HepG2 (cell line): ENCODE data around the gene SV2A. TPM values are rescaled to one million over a fixed set of nuclear protein-coding genes. Genes with fewer than 3 reads are reported as not detected.

Source experiments
- ATAC-seq: fragments of 200-7000 bp; cut with Tn5 transposase; 3 replicates; pipeline ENCODE4 v1.9.1; 2020; ENCODE audit warnings: mild to moderate bottlenecking, moderate library complexity
- BruUV-seq: library from RNA; stranded (reverse); fragments of 400-500 nt; replicated peaks from 2 replicates; lab custom pipeline; 2021; lab: Mats Ljungman, UMichigan
- CTCF ChIA-PET: fragments of 300-600 bp; formaldehyde crosslinking; extraction: SDS; loops from one replicate; lab custom pipeline; 2021; ENCODE audit warnings: low total read pairs, inconsistent platforms, low intra/inter-chr PET ratio; lab: Yijun Ruan, JAX
- POLR2A ChIA-PET: fragments of 350-600 bp; sonication (Branson Sonifier 250); formaldehyde crosslinking; loops from one replicate; lab custom pipeline; 2020; ENCODE audit warnings: antibody characterized with exemption, inconsistent platforms; lab: Yijun Ruan, JAX
- DNase-seq: peaks from one replicate; pipeline ENCODE4 v3.0.0-alpha.2; 2015; ENCODE audit warnings: low spot score
- FAIRE-seq: peaks from 3 replicates; lab custom pipeline; 2011; peaks lifted over from hg19 to GRCh38; lab: Jason Lieb, UNC
- H2AFZ ChIP-seq: one replicate; pipeline ENCODE4 v1.6.1; 2011; ENCODE audit warnings: low read length, inconsistent platforms
- H3K27ac ChIP-seq: fragments of 300-600 bp; 3 replicates; pipeline ENCODE4 v1.8.0; 2011; ENCODE audit warnings: mixed run types, mild to moderate bottlenecking, mixed read lengths, low read length, inconsistent platforms; ENCODE audit not compliant: insufficient read depth; ENCODE audit errors: extremely low read length
- H3K27me3 ChIP-seq, 2 experiments: fragments of 200-600 bp in 1 of 2; 2 replicates in 1 of 2; 3 replicates in 1 of 2; pipeline versions ENCODE4 v1.6.0 to v1.8.0; 2011; ENCODE audit warnings: low read length in 2 of 2, mild to moderate bottlenecking in 2 of 2, moderate library complexity in 2 of 2, inconsistent platforms in 1 of 2; ENCODE audit not compliant: insufficient read depth in 2 of 2, control insufficient read depth in 1 of 2
- H3K36me3 ChIP-seq, 2 experiments: fragments of 200-600 bp in 1 of 2; replicated peaks in 1 of 2; 2 replicates in 1 of 2; 3 replicates in 1 of 2; pipeline versions ENCODE4 v1.5.1 to v1.8.0; 2011; ENCODE audit warnings: low read length in 2 of 2, inconsistent platforms in 1 of 2; ENCODE audit not compliant: insufficient read depth in 2 of 2, control insufficient read depth in 1 of 2
- H3K4me1 ChIP-seq: 2 replicates; pipeline ENCODE4 v1.5.1; 2012; ENCODE audit warnings: low read length, inconsistent platforms; ENCODE audit not compliant: insufficient read depth
- H3K4me2 ChIP-seq: 2 replicates; pipeline ENCODE4 v1.6.0; 2011; ENCODE audit warnings: low read depth, low read length, inconsistent platforms
- H3K4me3 ChIP-seq, 3 experiments: fragments of 200-600 bp in 1 of 3; sonication (generic), shearing (Covaris generic) in 1 of 3; replicated peaks in 1 of 3; 2 replicates each; pipeline ENCODE4 v1.5.1; 2011 to 2016; ENCODE audit warnings: low read length in 3 of 3, inconsistent platforms in 2 of 3, low read depth in 2 of 3, mild to moderate bottlenecking in 2 of 3, control low read depth in 1 of 3, mixed read lengths in 1 of 3; ENCODE audit not compliant: insufficient read depth in 1 of 3
- H3K79me2 ChIP-seq: one replicate; pipeline ENCODE4 v1.6.1; 2011; ENCODE audit warnings: low read length, inconsistent platforms; ENCODE audit not compliant: insufficient read depth
- H3K9ac ChIP-seq: 2 replicates; pipeline ENCODE4 v1.6.0; 2011; ENCODE audit warnings: mild to moderate bottlenecking, low read depth, low read length, inconsistent platforms; ENCODE audit not compliant: insufficient read depth
- H3K9me3 ChIP-seq: 2 replicates; pipeline ENCODE4 v1.5.1; 2012; ENCODE audit warnings: mild to moderate bottlenecking, low read length
- H4K20me1 ChIP-seq: 2 replicates; pipeline ENCODE4 v1.6.0; 2011; ENCODE audit warnings: inconsistent platforms, mild to moderate bottlenecking, low read length, moderate library complexity; ENCODE audit not compliant: insufficient read depth
- CREM ChIP-seq, 2 experiments: sonication (generic) in 1 of 2; formaldehyde crosslinking in 1 of 2; IDR thresholded peaks; 2 replicates each; pipeline versions ENCODE4 v1.4.0 to v1.6.1; 2016 to 2020; ENCODE audit warnings: antibody characterized with exemption in 1 of 2, mild to moderate bottlenecking in 1 of 2, missing genetic modification reagents in 1 of 2
- E2F1 ChIP-seq: sonication (generic); formaldehyde crosslinking; IDR thresholded peaks from 2 replicates; pipeline ENCODE4 v1.5.0; 2020; ENCODE audit warnings: missing genetic modification reagents
- JARID2 ChIP-seq: sonication (generic); formaldehyde crosslinking; IDR thresholded peaks from 2 replicates; pipeline ENCODE4 v1.8.1; 2023; ENCODE audit warnings: missing genetic modification reagents, inconsistent platforms; ENCODE audit not compliant: insufficient replicate concordance
- KDM3A ChIP-seq: IDR thresholded peaks from 2 replicates; pipeline ENCODE4 v1.6.1; 2018; ENCODE audit warnings: low read depth, missing compliant biosample characterization
- PBX3 ChIP-seq: sonication (generic); formaldehyde crosslinking; IDR thresholded peaks from 2 replicates; pipeline ENCODE4 v1.8.1; 2023; ENCODE audit warnings: missing genetic modification reagents, inconsistent platforms, borderline replicate concordance
- POLR2AphosphoS2 ChIP-seq: IDR thresholded peaks from 2 replicates; pipeline ENCODE4 v1.6.1; 2011; ENCODE audit warnings: low read depth, low read length, improper control_type of control experiment
- RBFOX2 ChIP-seq: fragments of 200-400 bp; formaldehyde crosslinking; IDR thresholded peaks from 2 replicates; pipeline ENCODE4 v1.6.1; 2017; ENCODE audit warnings: low read depth, mild to moderate bottlenecking, low read length
- SPEN ChIP-seq: sonication (generic); formaldehyde crosslinking; IDR thresholded peaks from 2 replicates; pipeline ENCODE4 v1.5.1; 2020; ENCODE audit warnings: low read depth, mild to moderate bottlenecking, missing genetic modification reagents
- WIZ ChIP-seq: sonication (generic); formaldehyde crosslinking; IDR thresholded peaks from 2 replicates; pipeline ENCODE4 v1.5.1; 2020; ENCODE audit warnings: mild to moderate bottlenecking, missing genetic modification reagents
- ZBTB25 ChIP-seq: IDR thresholded peaks from 2 replicates; pipeline ENCODE4 v1.6.1; 2018; ENCODE audit warnings: missing genetic modification reagents
- ZFP36L1 ChIP-seq: sonication (generic); formaldehyde crosslinking; IDR thresholded peaks from 2 replicates; pipeline ENCODE4 v1.8.0; 2022; ENCODE audit warnings: mild to moderate bottlenecking, missing genetic modification reagents, moderate library complexity
- ZFX ChIP-seq: sonication (generic); formaldehyde crosslinking; IDR thresholded peaks from 2 replicates; pipeline ENCODE4 v1.4.0; 2020; ENCODE audit warnings: mild to moderate bottlenecking, low read depth, missing genetic modification reagents, moderate library complexity
- ZNF264 ChIP-seq: sonication (generic); formaldehyde crosslinking; IDR thresholded peaks from 2 replicates; pipeline ENCODE4 v1.4.0; 2020; ENCODE audit warnings: missing genetic modification reagents
- ZNF670 ChIP-seq: sonication (generic); formaldehyde crosslinking; IDR thresholded peaks from 2 replicates; pipeline ENCODE4 v1.8.0; 2022; ENCODE audit warnings: mild to moderate bottlenecking, missing genetic modification reagents, borderline replicate concordance
- ZNF781 ChIP-seq: sonication (generic); formaldehyde crosslinking; IDR thresholded peaks from 2 replicates; pipeline ENCODE4 v1.5.1; 2020; ENCODE audit warnings: borderline replicate concordance, mild to moderate bottlenecking, missing genetic modification reagents; ENCODE audit errors: not compliant biosample characterization
- ZNF816 ChIP-seq: sonication (generic); formaldehyde crosslinking; IDR thresholded peaks from 2 replicates; pipeline ENCODE4 v1.8.0; 2022; ENCODE audit warnings: missing genetic modification reagents, mild to moderate bottlenecking, borderline replicate concordance
- WGBS: methylation state at CpG from one replicate; pipeline ENCODE4 v1.1.6; 2017; ENCODE audit warnings: low lambda C conversion rate; 5-methylcytosine and 5-hydroxymethylcytosine counted together
- in situ Hi-C: cut with HindIII; loops from 2 replicates; pipeline ENCODE4 v1.10.0; 2017; ENCODE audit warnings: low pct_unique_long_range_greater_than_20kb; ENCODE audit not compliant: extremely low pct_ligation_motif_present
- intact Hi-C: fragments of 100-400 bp; cut with micrococcal nuclease; formaldehyde crosslinking; loops from one replicate; pipeline ENCODE4 v1.10.0; 2022; ENCODE audit not compliant: unreplicated experiment
- polyA plus RNA-seq, 8 experiments: library from polyadenylated mRNA; depleted of rRNA in 3 of 8; stranded (reverse) in 7 of 8; unstranded in 1 of 8; fragments of >200 nt; fragmentation: Illumina TruSeq in 4 of 8; extraction: Trizol in 4 of 8; gene quantifications; 2 replicates each; pipeline versions ENCODE4 v1.2.1 to v1.2.3, GENCODE V29; 2011 to 2016; ENCODE audit warnings: low read depth in 4 of 8, missing spikeins in 1 of 8, mixed read lengths in 1 of 8; ENCODE audit not compliant: insufficient read depth in 1 of 8
- total RNA-seq, 5 experiments: library from RNA; depleted of rRNA; stranded (reverse); fragments of >200 nt; fragmentation: Illumina TruSeq; extraction: Trizol; gene quantifications; 2 replicates each; pipeline ENCODE4 v1.2.3, GENCODE V29; 2016; ENCODE audit warnings: low read depth in 1 of 5
- TF ChIP-seq, protein P1 (sequence below): sonication (generic); formaldehyde crosslinking; conservative IDR thresholded peaks from 2 replicates; pipeline ENCODE4 v1.4.0; 2020; ENCODE audit warnings: missing genetic modification reagents

Gene SV2A
- total and polyA plus RNA-seq, 2 of the 13 experiments (the other 11 are each of a cell fraction or from before 2014, with no cell fraction given): 0.84 to 1.9 TPM

DNA sequence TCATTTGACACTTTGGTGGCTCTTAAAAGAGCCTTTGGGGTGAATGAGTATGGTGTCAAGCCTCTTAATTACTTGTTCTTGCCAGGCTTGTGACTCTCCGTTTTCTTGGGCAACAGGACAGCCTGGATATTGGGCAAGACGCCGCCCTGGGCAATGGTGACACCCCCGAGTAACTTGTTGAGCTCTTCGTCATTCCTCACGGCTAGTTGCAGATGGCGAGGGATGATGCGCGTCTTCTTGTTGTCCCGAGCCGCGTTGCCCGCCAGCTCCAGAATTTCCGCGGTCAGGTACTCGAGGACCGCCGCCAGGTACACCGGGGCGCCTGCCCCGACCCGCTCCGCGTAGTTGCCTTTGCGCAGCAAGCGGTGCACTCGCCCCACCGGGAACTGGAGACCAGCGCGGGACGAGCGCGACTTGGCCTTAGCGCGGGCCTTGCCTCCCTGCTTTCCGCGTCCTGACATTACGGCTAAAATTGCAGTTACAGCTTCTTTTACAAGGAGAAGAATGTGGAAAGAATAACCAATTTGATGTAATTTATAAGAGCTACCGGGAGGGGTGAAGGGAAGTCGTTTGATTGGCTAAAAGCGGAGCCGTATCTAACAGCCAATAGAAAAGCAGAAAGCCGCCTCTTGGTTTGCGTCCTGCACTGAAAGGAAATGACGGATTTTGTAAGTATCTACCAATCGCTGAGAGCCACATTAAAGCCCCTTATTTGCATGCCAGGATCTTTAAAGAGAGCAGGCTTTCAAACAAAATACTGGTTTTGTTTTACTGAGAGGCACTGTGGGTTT is 30.0 kb downstream of the SV2A start:
- in situ Hi-C loops (no loop called here), intact Hi-C loops (loop anchor here (1.0 kb wide), 2 partner anchors 55 to 163 kb away; no protein-coding TSS in a partner anchor)
- Histone ChIP-seq H3K4me1 (peaks cover 36% of the 10 kb centered on the region), H3K36me3 (no peaks in the 10 kb centered on the region), H3K9ac (peak overlapping the region; percentile 87), H3K27me3 (no peaks in the 10 kb centered on the region; a peak in 1 of 5 replicates), H3K4me2 (peak overlapping the region; percentile 93), H3K9me3 (no peaks in the 10 kb centered on the region), H3K79me2 (peaks cover 3% of the 10 kb centered on the region), H3K4me3 (peak overlapping the region; percentile 63 to 76 (median 68)), H2AFZ (no peak overlapping the region), H3K27ac (peak overlapping the region; percentile 95), H4K20me1 (no peaks in the 10 kb centered on the region)
- ChIA-PET POLR2A (interaction anchor here (0.7 to 5.4 kb wide), 25 partner anchors 9 to 1652 kb away, joined by 3 to 74 read pairs (median 5); partner anchors contain the start of genes BOLA1, MTMR11, OTUD7B and PLEKHO1), CTCF (interaction anchor here (1.2 to 1.5 kb wide), 2 partner anchors 55 to 299 kb away, joined by 5 to 6 read pairs; no protein-coding TSS in a partner anchor)
- BruUV-seq: TSS peak; percentile 28
- ATAC-seq (peak; percentile 63), FAIRE-seq (peak; percentile 85), DNase-seq (peak; percentile 98)
- under 1% methylated on average over 29 of the region's 46 CpGs for WGBS
- TF ChIP-seq JARID2 (no peak), PBX3 (0 out of 2 replicates have a peak, but pooled peaks have one; percentile 43), ZBTB25 (CRISPR knock-in tag) (no peak), ZNF781 (CRISPR knock-in tag) (peak; percentile 40), ZFP36L1 (CRISPR knock-in tag) (no peak), SPEN (CRISPR knock-in tag) (peak; percentile 53; the same call in 1 of the 2 replicates), ZNF670 (CRISPR knock-in tag) (peak; percentile 32; the same call in 1 of the 2 replicates), RBFOX2 (peak; percentile 93), E2F1 (peak; percentile 16), KDM3A (CRISPR knock-in tag) (peak; percentile 53; the same call in 1 of the 2 replicates), ZNF816 (CRISPR knock-in tag) (0 out of 2 replicates have a peak, but pooled peaks have one; percentile 31), WIZ (CRISPR knock-in tag) (no peak; the same call in 1 of the 2 replicates), ZFX (peak; percentile 45), CREM (IDR thresholded peaks at IDR 0.05) (peak; percentile 74; the same call in 1 of the 2 replicates), CREM (CRISPR knock-in tag; IDR thresholded peaks at IDR 0.05) (no peak), POLR2AphosphoS2 (peak; percentile 35), ZNF264 (CRISPR knock-in tag) (peak; percentile 33; the same call in 1 of the 2 replicates)
- TF ChIP-seq, protein P1, sequence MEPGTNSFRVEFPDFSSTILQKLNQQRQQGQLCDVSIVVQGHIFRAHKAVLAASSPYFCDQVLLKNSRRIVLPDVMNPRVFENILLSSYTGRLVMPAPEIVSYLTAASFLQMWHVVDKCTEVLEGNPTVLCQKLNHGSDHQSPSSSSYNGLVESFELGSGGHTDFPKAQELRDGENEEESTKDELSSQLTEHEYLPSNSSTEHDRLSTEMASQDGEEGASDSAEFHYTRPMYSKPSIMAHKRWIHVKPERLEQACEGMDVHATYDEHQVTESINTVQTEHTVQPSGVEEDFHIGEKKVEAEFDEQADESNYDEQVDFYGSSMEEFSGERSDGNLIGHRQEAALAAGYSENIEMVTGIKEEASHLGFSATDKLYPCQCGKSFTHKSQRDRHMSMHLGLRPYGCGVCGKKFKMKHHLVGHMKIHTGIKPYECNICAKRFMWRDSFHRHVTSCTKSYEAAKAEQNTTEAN (CRISPR knock-in tag): no peak
